K562 (cell line): Measurements from ENCODE around the gene MRPS15. TPM values are rescaled to one million over a fixed set of nuclear protein-coding genes. Genes with fewer than 3 reads are reported as not detected.

Source experiments
- GABPA ChIP-seq: fragments of 200-800 bp; sonication (Bioruptor generic); conservative IDR thresholded peaks from 2 replicates; pipeline ENCODE4 v1.6.1; 2016; ENCODE audit warnings: low read depth, missing genetic modification characterization, missing compliant biosample characterization
- HLTF ChIP-seq: fragments of 450-650 bp; IDR thresholded peaks from 2 replicates; pipeline ENCODE4 v1.6.1; 2016
- HNRNPH1 ChIP-seq: fragments of 200-400 bp; formaldehyde crosslinking; optimal IDR thresholded peaks from 2 replicates; pipeline ENCODE3; 2017; ENCODE audit warnings: low read depth, mild to moderate bottlenecking, low read length, moderate library complexity
- HNRNPUL1 ChIP-seq: fragments of 200-400 bp; formaldehyde crosslinking; IDR thresholded peaks from 2 replicates; pipeline ENCODE4 v1.6.1; 2017; ENCODE audit warnings: low read length
- KLF16 ChIP-seq: IDR thresholded peaks from 2 replicates; pipeline ENCODE4 v1.6.1; 2016; ENCODE audit warnings: antibody characterized with exemption
- RBM25 ChIP-seq: fragments of 200-400 bp; formaldehyde crosslinking; IDR thresholded peaks from 2 replicates; pipeline ENCODE4 v1.6.1; 2018; ENCODE audit warnings: low read length, low read depth, moderate library complexity; ENCODE audit not compliant: severe bottlenecking
- RFX5 ChIP-seq: IDR thresholded peaks from 2 replicates; pipeline ENCODE4 v1.6.1; 2011; ENCODE audit warnings: low read depth, mild to moderate bottlenecking, improper control_type of control experiment, low read length
- RHOXF2B ChIP-seq: fragments of 250-450 bp; sonication (Bioruptor Pico); conservative IDR thresholded peaks from 2 replicates; pipeline ENCODE4 v1.5.1; 2021
- ZC3H11A ChIP-seq: IDR thresholded peaks from 2 replicates; pipeline ENCODE4 v1.6.1; 2012; ENCODE audit warnings: low read depth, low read length, improper control_type of control experiment
- ZNF253 ChIP-seq: fragments of 250-450 bp; sonication (Bioruptor Pico); conservative IDR thresholded peaks from 2 replicates; pipeline ENCODE4 v1.6.1; 2021; ENCODE audit warnings: mild to moderate bottlenecking
- ZNF354B ChIP-seq: fragments of 250-450 bp; sonication (Bioruptor Pico); IDR thresholded peaks from 2 replicates; pipeline ENCODE4 v1.4.0; 2020
- ZNF583 ChIP-seq: fragments of 250-450 bp; sonication (Bioruptor Pico); IDR thresholded peaks from 2 replicates; pipeline ENCODE4 v1.4.0; 2020
- ZNF785 ChIP-seq: fragments of 250-450 bp; sonication (Bioruptor Pico); IDR thresholded peaks from 2 replicates; pipeline ENCODE4 v1.4.0; 2020; ENCODE audit warnings: mild to moderate bottlenecking
- polyA plus RNA-seq, 8 experiments: library from polyadenylated mRNA; depleted of rRNA in 4 of 8; stranded (reverse) in 5 of 8; unstranded in 3 of 8; fragments of >200 nt; fragmentation: Nextera tagmentation in 2 of 8; fragmentation: Illumina TruSeq in 1 of 8; extraction: Ambion mirVana in 2 of 8; extraction: Trizol in 1 of 8; gene quantifications; 2 replicates each; pipeline versions ENCODE4 v1.2.1 to v1.2.3, GENCODE V29; 2011 to 2014; ENCODE audit warnings: inconsistent platforms in 1 of 8, missing spikeins in 1 of 8
- total RNA-seq, 7 experiments: library from RNA; depleted of rRNA in 6 of 7; stranded (reverse); fragments of >200 nt in 6 of 7; fragmentation: Illumina TruSeq in 2 of 7; extraction: Trizol in 2 of 7; gene quantifications; 2 replicates each; pipeline versions ENCODE4 v1.2.1 to v1.2.3, GENCODE V29; 2011 to 2021; ENCODE audit warnings: low replicate concordance in 1 of 7
- TF ChIP-seq, protein P1 (sequence below): fragments of 250-450 bp; sonication (Bioruptor Pico); IDR thresholded peaks from 2 replicates; pipeline ENCODE4 v1.4.0; 2020
- TF ChIP-seq, protein P2 (sequence below): sonication (generic); formaldehyde crosslinking; IDR thresholded peaks from 2 replicates; pipeline ENCODE4 v1.8.1; 2023; ENCODE audit warnings: mild to moderate bottlenecking, missing genetic modification reagents
- TF ChIP-seq, protein P3 (sequence below): sonication (generic); formaldehyde crosslinking; IDR thresholded peaks from 2 replicates; pipeline ENCODE4 v1.8.1; 2023; ENCODE audit warnings: mild to moderate bottlenecking, missing genetic modification reagents, moderate library complexity
- TF ChIP-seq, protein P4 (sequence below), 2 experiments: fragments of 200-800 bp in 1 of 2; sonication (Bioruptor generic) in 1 of 2; sonication (generic) in 1 of 2; formaldehyde crosslinking in 1 of 2; IDR thresholded peaks in 1 of 2; conservative IDR thresholded peaks in 1 of 2; 2 replicates each; pipeline versions ENCODE4 v1.5.0 to v1.6.1; 2016 to 2020; ENCODE audit warnings: missing compliant biosample characterization in 1 of 2, missing genetic modification characterization in 1 of 2, missing genetic modification reagents in 1 of 2

Gene MRPS15
- total and polyA plus RNA-seq, 9 of the 15 experiments (the other 6 are each of a cell fraction or from before 2014, with no cell fraction given) = 62.9 to 286 (median 149) TPM

DNA sequence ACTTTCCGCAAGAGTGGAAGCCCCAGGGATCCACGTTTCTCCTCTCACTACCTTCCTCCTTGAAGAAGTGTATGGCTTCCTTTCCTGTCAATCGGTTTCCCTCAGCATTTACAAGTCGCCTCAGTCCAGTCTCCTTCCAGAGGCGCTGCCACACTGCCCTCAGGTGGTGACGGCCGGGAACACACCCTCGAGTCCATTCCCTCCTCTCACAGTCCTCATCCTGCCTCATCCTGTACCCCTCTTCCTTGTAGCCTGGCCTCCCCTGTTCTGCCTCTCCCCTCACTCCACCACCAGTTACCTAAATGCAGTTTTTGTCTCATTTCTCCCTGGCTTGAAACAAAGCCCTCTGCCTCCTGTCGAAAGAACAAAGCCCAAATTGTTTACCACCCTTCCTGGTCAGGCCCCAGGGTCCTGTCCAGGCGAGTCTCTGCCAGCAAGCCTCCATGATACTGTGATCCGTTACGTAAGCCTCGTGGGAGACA, 43.3 kb downstream of the MRPS15 start (continued):
- TF ChIP-seq, protein P1, sequence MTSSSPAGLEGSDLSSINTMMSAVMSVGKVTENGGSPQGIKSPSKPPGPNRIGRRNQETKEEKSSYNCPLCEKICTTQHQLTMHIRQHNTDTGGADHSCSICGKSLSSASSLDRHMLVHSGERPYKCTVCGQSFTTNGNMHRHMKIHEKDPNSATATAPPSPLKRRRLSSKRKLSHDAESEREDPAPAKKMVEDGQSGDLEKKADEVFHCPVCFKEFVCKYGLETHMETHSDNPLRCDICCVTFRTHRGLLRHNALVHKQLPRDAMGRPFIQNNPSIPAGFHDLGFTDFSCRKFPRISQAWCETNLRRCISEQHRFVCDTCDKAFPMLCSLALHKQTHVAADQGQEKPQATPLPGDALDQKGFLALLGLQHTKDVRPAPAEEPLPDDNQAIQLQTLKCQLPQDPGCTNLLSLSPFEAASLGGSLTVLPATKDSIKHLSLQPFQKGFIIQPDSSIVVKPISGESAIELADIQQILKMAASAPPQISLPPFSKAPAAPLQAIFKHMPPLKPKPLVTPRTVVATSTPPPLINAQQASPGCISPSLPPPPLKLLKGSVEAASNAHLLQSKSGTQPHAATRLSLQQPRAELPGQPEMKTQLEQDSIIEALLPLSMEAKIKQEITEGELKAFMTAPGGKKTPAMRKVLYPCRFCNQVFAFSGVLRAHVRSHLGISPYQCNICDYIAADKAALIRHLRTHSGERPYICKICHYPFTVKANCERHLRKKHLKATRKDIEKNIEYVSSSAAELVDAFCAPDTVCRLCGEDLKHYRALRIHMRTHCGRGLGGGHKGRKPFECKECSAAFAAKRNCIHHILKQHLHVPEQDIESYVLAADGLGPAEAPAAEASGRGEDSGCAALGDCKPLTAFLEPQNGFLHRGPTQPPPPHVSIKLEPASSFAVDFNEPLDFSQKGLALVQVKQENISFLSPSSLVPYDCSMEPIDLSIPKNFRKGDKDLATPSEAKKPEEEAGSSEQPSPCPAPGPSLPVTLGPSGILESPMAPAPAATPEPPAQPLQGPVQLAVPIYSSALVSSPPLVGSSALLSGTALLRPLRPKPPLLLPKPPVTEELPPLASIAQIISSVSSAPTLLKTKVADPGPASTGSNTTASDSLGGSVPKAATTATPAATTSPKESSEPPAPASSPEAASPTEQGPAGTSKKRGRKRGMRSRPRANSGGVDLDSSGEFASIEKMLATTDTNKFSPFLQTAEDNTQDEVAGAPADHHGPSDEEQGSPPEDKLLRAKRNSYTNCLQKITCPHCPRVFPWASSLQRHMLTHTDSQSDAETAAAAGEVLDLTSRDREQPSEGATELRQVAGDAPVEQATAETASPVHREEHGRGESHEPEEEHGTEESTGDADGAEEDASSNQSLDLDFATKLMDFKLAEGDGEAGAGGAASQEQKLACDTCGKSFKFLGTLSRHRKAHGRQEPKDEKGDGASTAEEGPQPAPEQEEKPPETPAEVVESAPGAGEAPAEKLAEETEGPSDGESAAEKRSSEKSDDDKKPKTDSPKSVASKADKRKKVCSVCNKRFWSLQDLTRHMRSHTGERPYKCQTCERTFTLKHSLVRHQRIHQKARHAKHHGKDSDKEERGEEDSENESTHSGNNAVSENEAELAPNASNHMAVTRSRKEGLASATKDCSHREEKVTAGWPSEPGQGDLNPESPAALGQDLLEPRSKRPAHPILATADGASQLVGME = no peak
- no peak for TF ChIP-seq HNRNPH1
- no peak for TF ChIP-seq GABPA (tag)
- peak; percentile 64; the same call in 1 of the 2 replicates for TF ChIP-seq HLTF
- TF ChIP-seq ZNF253 (CRISPR knock-in tag) = no peak
- TF ChIP-seq, protein P2, sequence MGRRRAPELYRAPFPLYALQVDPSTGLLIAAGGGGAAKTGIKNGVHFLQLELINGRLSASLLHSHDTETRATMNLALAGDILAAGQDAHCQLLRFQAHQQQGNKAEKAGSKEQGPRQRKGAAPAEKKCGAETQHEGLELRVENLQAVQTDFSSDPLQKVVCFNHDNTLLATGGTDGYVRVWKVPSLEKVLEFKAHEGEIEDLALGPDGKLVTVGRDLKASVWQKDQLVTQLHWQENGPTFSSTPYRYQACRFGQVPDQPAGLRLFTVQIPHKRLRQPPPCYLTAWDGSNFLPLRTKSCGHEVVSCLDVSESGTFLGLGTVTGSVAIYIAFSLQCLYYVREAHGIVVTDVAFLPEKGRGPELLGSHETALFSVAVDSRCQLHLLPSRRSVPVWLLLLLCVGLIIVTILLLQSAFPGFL = no peak
- no peak for TF ChIP-seq HNRNPUL1
- TF ChIP-seq RFX5 = no peak
- TF ChIP-seq, protein P3, sequence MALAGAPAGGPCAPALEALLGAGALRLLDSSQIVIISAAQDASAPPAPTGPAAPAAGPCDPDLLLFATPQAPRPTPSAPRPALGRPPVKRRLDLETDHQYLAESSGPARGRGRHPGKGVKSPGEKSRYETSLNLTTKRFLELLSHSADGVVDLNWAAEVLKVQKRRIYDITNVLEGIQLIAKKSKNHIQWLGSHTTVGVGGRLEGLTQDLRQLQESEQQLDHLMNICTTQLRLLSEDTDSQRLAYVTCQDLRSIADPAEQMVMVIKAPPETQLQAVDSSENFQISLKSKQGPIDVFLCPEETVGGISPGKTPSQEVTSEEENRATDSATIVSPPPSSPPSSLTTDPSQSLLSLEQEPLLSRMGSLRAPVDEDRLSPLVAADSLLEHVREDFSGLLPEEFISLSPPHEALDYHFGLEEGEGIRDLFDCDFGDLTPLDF = no peak
- no peak for TF ChIP-seq RHOXF2B (CRISPR knock-in tag)
- TF ChIP-seq ZNF354B (CRISPR knock-in tag) = no peak
- TF ChIP-seq, protein P4, sequence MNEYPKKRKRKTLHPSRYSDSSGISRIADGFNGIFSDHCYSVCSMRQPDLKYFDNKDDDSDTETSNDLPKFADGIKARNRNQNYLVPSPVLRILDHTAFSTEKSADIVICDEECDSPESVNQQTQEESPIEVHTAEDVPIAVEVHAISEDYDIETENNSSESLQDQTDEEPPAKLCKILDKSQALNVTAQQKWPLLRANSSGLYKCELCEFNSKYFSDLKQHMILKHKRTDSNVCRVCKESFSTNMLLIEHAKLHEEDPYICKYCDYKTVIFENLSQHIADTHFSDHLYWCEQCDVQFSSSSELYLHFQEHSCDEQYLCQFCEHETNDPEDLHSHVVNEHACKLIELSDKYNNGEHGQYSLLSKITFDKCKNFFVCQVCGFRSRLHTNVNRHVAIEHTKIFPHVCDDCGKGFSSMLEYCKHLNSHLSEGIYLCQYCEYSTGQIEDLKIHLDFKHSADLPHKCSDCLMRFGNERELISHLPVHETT (CRISPR knock-in tag; conservative IDR thresholded peaks at IDR 0.05 in 1 of 2, IDR thresholded peaks at IDR 0.05 in 1 of 2) = no peak
- TF ChIP-seq ZNF785 (CRISPR knock-in tag) = no peak
- TF ChIP-seq ZC3H11A = no peak; the same call in 1 of the 2 replicates
- no peak for TF ChIP-seq RBM25
- no peak for TF ChIP-seq ZNF583 (CRISPR knock-in tag)
- TF ChIP-seq KLF16 = peak; percentile 68; the same call in 1 of the 2 replicates
